ENCODE data around the gene CAPZB. TPM values are rescaled to one million over a fixed set of nuclear protein-coding genes. Genes with fewer than 3 reads are reported as not detected.

CAPZB gene
- total and polyA plus RNA-seq, 2 experiments from 2014 or later, result 229 to 494 TPM

- no peaks in the 10 kb centered on the region for H4K20me1 ChIP-seq (ENCODE audit: insufficient read depth)
These were observed 73.7 kb downstream of the CAPZB start for GRCh38 chr1:19411612-19412011.

GRCh38 chr1:19410393-19410792, 74.9 kb downstream of the CAPZB start:
- H4K20me1 ChIP-seq (ENCODE audit: insufficient read depth), result no peaks in the 10 kb centered on the region
- H3K27me3 ChIP-seq (replicated peaks; ENCODE audit: insufficient read depth), result no peaks in the 10 kb centered on the region
- no peak overlapping the region for H2AFZ ChIP-seq
- in situ Hi-C loops (cut with MboI), result no loop called here
- no peak overlapping the region for H3K4me2 ChIP-seq (ENCODE audit: unreplicated experiment)
- H3K79me2 ChIP-seq (ENCODE audit: insufficient read depth), result peaks cover 100% of the 10 kb centered on the region
- no peaks in the 10 kb centered on the region for H3K9me3 ChIP-seq (ENCODE audit: low read depth)
- no peaks in the 10 kb centered on the region for H3K9me2 ChIP-seq (ENCODE audit: insufficient read depth)
- peaks cover under 1% of the 10 kb centered on the region; the same call in 1 of the 2 replicates for H3K36me3 ChIP-seq (ENCODE audit: low read depth)
- peaks cover 17% of the 10 kb centered on the region; the same call in 1 of the 2 replicates for H3F3A ChIP-seq (ENCODE audit: insufficient read depth)
- H3K27ac ChIP-seq, result no peak overlapping the region
- no peak overlapping the region for H3K9ac ChIP-seq
- WGBS, 2 experiments (ENCODE audit: low coverage in 1 of 2, low lambda C conversion rate in 2 of 2, missing lambda C conversion rate in 2 of 2), result 94 to 95% methylated on average over 5 of the region's 5 CpGs
- peaks cover 20% of the 10 kb centered on the region for H3K4me1 ChIP-seq (ENCODE audit: insufficient read depth)
- DNase-seq, result no peak
- TF ChIP-seq EZH2 (IDR thresholded peaks at IDR 0.05; ENCODE audit: insufficient read depth, poor library complexity, severe bottlenecking), result no peak
- no peak for TF ChIP-seq EZH2phosphoT487 (IDR thresholded peaks at IDR 0.05; ENCODE audit: insufficient read depth, low read depth)
- H3K4me3 ChIP-seq, result no peak overlapping the region

More at GRCh38 chr1:19411612-19412011, 73.7 kb downstream of the CAPZB start:
- Histone ChIP-seq H3K36me3 (ENCODE audit: low read depth) (peaks cover 11% of the 10 kb centered on the region; the same call in 1 of the 2 replicates), H3K4me1 (ENCODE audit: insufficient read depth) (peaks cover 8% of the 10 kb centered on the region), H3K9me2 (ENCODE audit: insufficient read depth) (no peaks in the 10 kb centered on the region), H3K4me2 (ENCODE audit: unreplicated experiment) (no peak overlapping the region), H3K9ac (no peak overlapping the region), H2AFZ (no peak overlapping the region), H3K27ac (no peak overlapping the region), H3K9me3 (ENCODE audit: low read depth) (no peaks in the 10 kb centered on the region), H3K27me3 (replicated peaks; ENCODE audit: insufficient read depth) (no peaks in the 10 kb centered on the region), H3K79me2 (ENCODE audit: insufficient read depth) (peaks cover 100% of the 10 kb centered on the region), H3F3A (ENCODE audit: insufficient read depth) (peaks cover 26% of the 10 kb centered on the region), H3K4me3 (no peak overlapping the region)
- in situ Hi-C loops (cut with MboI), result no loop called here
- 70 to 71% methylated on average over 8 of the region's 8 CpGs for WGBS, 2 experiments (ENCODE audit: low coverage in 1 of 2, low lambda C conversion rate in 2 of 2, missing lambda C conversion rate in 2 of 2)
- TF ChIP-seq EZH2phosphoT487 (IDR thresholded peaks at IDR 0.05; ENCODE audit: insufficient read depth, low read depth), result no peak
- no peak for TF ChIP-seq EZH2 (IDR thresholded peaks at IDR 0.05; ENCODE audit: insufficient read depth, poor library complexity, severe bottlenecking)
- DNase-seq, result no peak

- H4K20me1 ChIP-seq (ENCODE audit: insufficient read depth), result no peaks in the 10 kb centered on the region
These were observed 75.6 kb downstream of the CAPZB start for GRCh38 chr1:19409477-19410341.

GRCh38 chr1:19407494-19408096, 77.7 kb downstream of the CAPZB start:
- Histone ChIP-seq H3K27ac (no peak overlapping the region), H3K79me2 (ENCODE audit: insufficient read depth) (peaks cover 100% of the 10 kb centered on the region), H2AFZ (no peak overlapping the region), H3F3A (ENCODE audit: insufficient read depth) (peaks cover 18% of the 10 kb centered on the region), H3K9ac (no peak overlapping the region), H3K36me3 (ENCODE audit: low read depth) (no peaks in the 10 kb centered on the region; the same call in 1 of the 2 replicates), H3K9me3 (ENCODE audit: low read depth) (no peaks in the 10 kb centered on the region), H3K9me2 (ENCODE audit: insufficient read depth) (no peaks in the 10 kb centered on the region), H3K27me3 (replicated peaks; ENCODE audit: insufficient read depth) (no peaks in the 10 kb centered on the region), H3K4me3 (no peak overlapping the region), H4K20me1 (ENCODE audit: insufficient read depth) (no peaks in the 10 kb centered on the region), H3K4me2 (ENCODE audit: unreplicated experiment) (no peak overlapping the region), H3K4me1 (ENCODE audit: insufficient read depth) (peaks cover 18% of the 10 kb centered on the region)
- no peak for DNase-seq
- TF ChIP-seq EZH2 (IDR thresholded peaks at IDR 0.05; ENCODE audit: insufficient read depth, poor library complexity, severe bottlenecking), result no peak
- no peak for TF ChIP-seq EZH2phosphoT487 (IDR thresholded peaks at IDR 0.05; ENCODE audit: insufficient read depth, low read depth)
- in situ Hi-C loops (cut with MboI), result no loop called here
- WGBS, 2 experiments (ENCODE audit: low coverage in 1 of 2, low lambda C conversion rate in 2 of 2, missing lambda C conversion rate in 2 of 2), result 79 to 84% methylated on average over 8 of the region's 8 CpGs

More at GRCh38 chr1:19409477-19410341, 75.6 kb downstream of the CAPZB start:
- no peaks in the 10 kb centered on the region for H3K27me3 ChIP-seq (replicated peaks; ENCODE audit: insufficient read depth)
- WGBS, 2 experiments (ENCODE audit: low coverage in 1 of 2, low lambda C conversion rate in 2 of 2, missing lambda C conversion rate in 2 of 2), result 82 to 87% methylated on average over 7 of the region's 7 CpGs
- H3K9ac ChIP-seq, result no peak overlapping the region
- TF ChIP-seq EZH2 (IDR thresholded peaks at IDR 0.05; ENCODE audit: insufficient read depth, poor library complexity, severe bottlenecking), result no peak
- TF ChIP-seq EZH2phosphoT487 (IDR thresholded peaks at IDR 0.05; ENCODE audit: insufficient read depth, low read depth), result no peak
- no peaks in the 10 kb centered on the region for H3K9me2 ChIP-seq (ENCODE audit: insufficient read depth)
- no peak overlapping the region for H3K27ac ChIP-seq
- in situ Hi-C loops (cut with MboI), result no loop called here
- peaks cover 24% of the 10 kb centered on the region for H3F3A ChIP-seq (ENCODE audit: insufficient read depth)
- H3K36me3 ChIP-seq (ENCODE audit: low read depth), result no peaks in the 10 kb centered on the region; the same call in 1 of the 2 replicates
- no peak overlapping the region for H2AFZ ChIP-seq
- no peak for DNase-seq
- H3K4me1 ChIP-seq (ENCODE audit: insufficient read depth), result peaks cover 23% of the 10 kb centered on the region
- no peaks in the 10 kb centered on the region for H3K9me3 ChIP-seq (ENCODE audit: low read depth)
- H3K4me2 ChIP-seq (ENCODE audit: unreplicated experiment), result no peak overlapping the region
- no peak overlapping the region for H3K4me3 ChIP-seq
- peaks cover 100% of the 10 kb centered on the region for H3K79me2 ChIP-seq (ENCODE audit: insufficient read depth)
